Hepatocyte (in vitro differentiated cells): ENCODE results near the gene EWSR1.

Experiments used
- CTCF ChIP-seq: fragments of 200-600 bp; sonication (generic); IDR thresholded peaks from 2 replicates; pipeline ENCODE4 v1.5.1; 2016; ENCODE audit warnings: antibody characterized with exemption, mild to moderate bottlenecking; ENCODE audit not compliant: poor library complexity
- EZH2 ChIP-seq: fragments of 200-600 bp; sonication (generic); IDR thresholded peaks from 2 replicates; pipeline ENCODE4 v1.6.1; 2016; ENCODE audit warnings: antibody characterized with exemption, mild to moderate bottlenecking, borderline replicate concordance

GRCh38 chr22:29339381-29340235, 71.5 kb downstream of the EWSR1 start:
- no peak for TF ChIP-seq CTCF
- no peak for TF ChIP-seq EZH2
